Activated CD4-positive, alpha-beta T cell treated with anti-CD3 and anti-CD28 coated beads, Interleukin-2, Interleukin-6, amounts not matched to agents 100 ng/mL and 50 ng/mL, durations not matched to agents 16 hours and 8 hours (primary cell): ENCODE data around the gene CREB5.
"Not testable (repeated sequence)": the region's sequence is repeated elsewhere in the genome, so short reads cannot be mapped to it uniquely, and the experiment has no call there.

ENCODE experiments used
- DNase-seq: peaks from one replicate; pipeline ENCODE4 v3.0.0-alpha.2; 2020

The CREB5 gene

GRCh38 chr7:28517606-28518005, 105.3 kb downstream of the CREB5 start:
- no peak for DNase-seq

- no peak for DNase-seq
Measured at GRCh38 chr7:28520074-28521015, 108.0 kb downstream of the CREB5 start.

- no peak for DNase-seq
Measured at GRCh38 chr7:28524978-28525377, 112.7 kb downstream of the CREB5 start.

- DNase-seq = no peak
Measured at GRCh38 chr7:28528899-28529298, 116.6 kb downstream of the CREB5 start.

GRCh38 chr7:28529755-28530154, 117.4 kb downstream of the CREB5 start:
- DNase-seq = no peak

- no peak for DNase-seq
Measured at GRCh38 chr7:28530175-28530802, 118.0 kb downstream of the CREB5 start.

- no peak for DNase-seq
Measured at GRCh38 chr7:28530803-28531175, 118.5 kb downstream of the CREB5 start.

- DNase-seq = no peak
Measured at GRCh38 chr7:28531291-28531690, 119.0 kb downstream of the CREB5 start.

GRCh38 chr7:28532181-28532580, 119.9 kb downstream of the CREB5 start:
- DNase-seq = no peak

GRCh38 chr7:28533267-28533666, 120.9 kb downstream of the CREB5 start:
- DNase-seq = no peak

- DNase-seq = no peak
Measured at GRCh38 chr7:28533731-28534531, 121.6 kb downstream of the CREB5 start.

GRCh38 chr7:28536259-28536658, 123.9 kb downstream of the CREB5 start:
- DNase-seq = no peak

GRCh38 chr7:28539289-28539981, 127.1 kb downstream of the CREB5 start:
- no peak for DNase-seq

GRCh38 chr7:28542410-28542809, 130.1 kb downstream of the CREB5 start:
- no peak for DNase-seq

GRCh38 chr7:28544453-28545117, 132.3 kb downstream of the CREB5 start:
- no peak for DNase-seq

- DNase-seq = no peak
Measured at GRCh38 chr7:28546067-28546466, 133.7 kb downstream of the CREB5 start.

- DNase-seq = no peak
Measured at GRCh38 chr7:28547115-28547514, 134.8 kb downstream of the CREB5 start.

- no peak for DNase-seq
Measured at GRCh38 chr7:28548416-28548815, 136.1 kb downstream of the CREB5 start.

- DNase-seq = no peak
Measured at GRCh38 chr7:28549998-28550397, 137.7 kb downstream of the CREB5 start.

GRCh38 chr7:28550580-28551186, 138.4 kb downstream of the CREB5 start:
- DNase-seq = no peak

GRCh38 chr7:28551331-28551730, 139.0 kb downstream of the CREB5 start:
- no peak for DNase-seq

GRCh38 chr7:28551766-28552165, 139.4 kb downstream of the CREB5 start:
- not testable (repeated sequence) for DNase-seq
